Subcutaneous abdominal adipose tissue (tissue), 5 donors: ENCODE measurements around the gene MIP.
"Not testable (repeated sequence)": the region's sequence is repeated elsewhere in the genome, so short reads cannot be mapped to it uniquely, and the experiment has no call there.

Source experiments
- H3K27ac ChIP-seq: one replicate; pipeline ENCODE4 v1.7.0; 2013; ENCODE audit warnings: low read depth, mild to moderate bottlenecking, inconsistent platforms, low read length, moderate library complexity
- H3K27me3 ChIP-seq, 5 donors: one replicate each; pipeline ENCODE4 v1.7.0; 2013; ENCODE audit warnings: low read length in 5 of 5, inconsistent platforms in 1 of 5; ENCODE audit not compliant: control insufficient read depth in 5 of 5, insufficient read depth in 4 of 5
- H3K36me3 ChIP-seq, 5 donors: one replicate each; pipeline ENCODE4 v1.7.0; 2013; ENCODE audit warnings: low read length in 5 of 5; ENCODE audit not compliant: control insufficient read depth in 5 of 5, insufficient read depth in 5 of 5
- H3K4me1 ChIP-seq, 5 donors: one replicate each; pipeline ENCODE4 v1.7.0; 2013; ENCODE audit warnings: low read length in 5 of 5, mild to moderate bottlenecking in 3 of 5, moderate library complexity in 1 of 5; ENCODE audit not compliant: control insufficient read depth in 5 of 5, insufficient read depth in 5 of 5
- H3K4me3 ChIP-seq, 5 donors: one replicate each; pipeline ENCODE4 v1.7.0; 2013; ENCODE audit warnings: low read length in 5 of 5, low read depth in 1 of 5
- H3K9ac ChIP-seq, 5 donors: one replicate each; pipeline ENCODE4 v1.7.0; 2013; ENCODE audit warnings: low read length in 5 of 5, mild to moderate bottlenecking in 4 of 5, moderate library complexity in 3 of 5
- H3K9me3 ChIP-seq, 5 donors: one replicate each; pipeline ENCODE4 v1.7.0; 2013; ENCODE audit warnings: low read length in 5 of 5; ENCODE audit not compliant: control insufficient read depth in 5 of 5
- donor health status: healthy.
- donor health status: healthy.
- donor health status: healthy.
- donor health status: healthy.
- donor health status: healthy.

The MIP gene

DNA sequence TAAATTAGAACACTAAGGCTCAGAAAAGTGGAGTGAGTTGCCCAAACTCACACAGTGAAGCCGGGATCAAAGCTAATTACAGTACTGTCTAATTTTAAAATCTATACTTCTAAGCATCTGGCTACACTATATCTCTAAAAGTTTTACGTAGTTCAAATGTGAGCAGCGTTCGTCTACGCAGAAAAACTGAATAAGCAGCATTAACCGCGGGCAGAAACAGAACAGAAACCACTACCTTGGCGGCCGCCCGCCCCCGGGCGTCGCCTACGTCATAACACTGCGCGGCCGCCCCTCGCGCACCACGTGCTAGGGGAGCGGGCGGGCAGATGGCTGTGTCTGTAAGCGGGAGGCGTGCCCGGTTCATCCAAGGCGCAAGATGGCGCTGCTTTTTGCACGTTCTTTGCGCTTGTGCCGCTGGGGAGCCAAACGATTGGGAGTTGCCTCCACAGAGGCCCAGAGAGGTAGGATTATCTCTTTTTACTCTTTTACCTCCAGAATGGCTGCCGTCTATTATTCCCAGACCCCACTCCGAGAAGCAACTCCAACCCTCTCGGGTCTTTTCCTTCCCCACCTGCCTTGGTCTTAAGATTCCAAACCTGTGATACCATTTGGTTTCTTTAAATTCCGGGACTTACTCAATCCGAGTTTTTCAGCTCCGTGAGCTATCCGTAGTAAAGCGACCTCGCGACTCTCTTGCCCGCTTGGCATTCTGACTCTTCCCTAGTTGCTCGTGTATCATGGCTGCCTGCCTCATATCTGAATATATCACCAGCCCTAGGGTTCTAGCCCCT lies 14.0 kb upstream of the MIP start, which contains the start of gene SPRYD4:
Gene SPRYD4, plus strand, starts transcription at position 363 of the 791 bp plus-strand sequence. Its CDS starts 14 bp downstream, at position 377.
- Histone ChIP-seq H3K36me3 (peaks cover 0 to 5% (median 4%) of the 10 kb centered on the region in 5 donors), H3K27me3 (no peaks in the 10 kb centered on the region), H3K4me1 (peaks cover 0 to 23% (median 18%) of the 10 kb centered on the region in 5 donors), H3K9ac (peak within 1 kb of the TSS; percentile 89 to 96 (median 92)), H3K4me3 (peak within 1 kb of the TSS; percentile 90 to 99 (median 98)), H3K27ac (peak within 1 kb of the TSS; percentile 93), H3K9me3 (no peaks in the 10 kb centered on the region)

DNA sequence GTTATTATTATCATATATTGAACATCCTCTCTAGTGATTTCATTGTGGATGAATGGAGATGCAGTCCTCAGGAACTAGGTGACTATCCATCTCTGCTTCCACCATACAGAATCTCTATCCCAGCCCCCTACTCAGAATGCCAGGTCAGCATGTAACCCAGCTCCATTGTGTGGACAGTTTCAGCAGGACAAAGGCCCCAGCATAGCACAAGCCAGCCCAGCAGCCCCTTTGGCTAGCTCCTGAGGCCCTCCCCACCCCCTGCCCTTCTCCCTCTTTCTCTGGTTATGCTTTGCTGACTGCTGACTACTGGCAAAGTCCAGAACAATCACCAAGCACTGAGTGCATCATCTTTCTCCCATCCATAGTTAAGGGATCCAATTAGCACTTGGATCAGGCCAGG lies 8.1 kb upstream of the MIP start:
- Histone ChIP-seq H3K9ac (peak overlapping the region in 1 of 5 donors; percentile 8), H3K36me3 (no peaks in the 10 kb centered on the region), H3K27me3 (no peaks in the 10 kb centered on the region), H3K9me3 (no peaks in the 10 kb centered on the region), H3K27ac (no peak overlapping the region), H3K4me1 (peaks cover 0 to 7% (median 3%) of the 10 kb centered on the region in 5 donors), H3K4me3 (no peak overlapping the region)

DNA sequence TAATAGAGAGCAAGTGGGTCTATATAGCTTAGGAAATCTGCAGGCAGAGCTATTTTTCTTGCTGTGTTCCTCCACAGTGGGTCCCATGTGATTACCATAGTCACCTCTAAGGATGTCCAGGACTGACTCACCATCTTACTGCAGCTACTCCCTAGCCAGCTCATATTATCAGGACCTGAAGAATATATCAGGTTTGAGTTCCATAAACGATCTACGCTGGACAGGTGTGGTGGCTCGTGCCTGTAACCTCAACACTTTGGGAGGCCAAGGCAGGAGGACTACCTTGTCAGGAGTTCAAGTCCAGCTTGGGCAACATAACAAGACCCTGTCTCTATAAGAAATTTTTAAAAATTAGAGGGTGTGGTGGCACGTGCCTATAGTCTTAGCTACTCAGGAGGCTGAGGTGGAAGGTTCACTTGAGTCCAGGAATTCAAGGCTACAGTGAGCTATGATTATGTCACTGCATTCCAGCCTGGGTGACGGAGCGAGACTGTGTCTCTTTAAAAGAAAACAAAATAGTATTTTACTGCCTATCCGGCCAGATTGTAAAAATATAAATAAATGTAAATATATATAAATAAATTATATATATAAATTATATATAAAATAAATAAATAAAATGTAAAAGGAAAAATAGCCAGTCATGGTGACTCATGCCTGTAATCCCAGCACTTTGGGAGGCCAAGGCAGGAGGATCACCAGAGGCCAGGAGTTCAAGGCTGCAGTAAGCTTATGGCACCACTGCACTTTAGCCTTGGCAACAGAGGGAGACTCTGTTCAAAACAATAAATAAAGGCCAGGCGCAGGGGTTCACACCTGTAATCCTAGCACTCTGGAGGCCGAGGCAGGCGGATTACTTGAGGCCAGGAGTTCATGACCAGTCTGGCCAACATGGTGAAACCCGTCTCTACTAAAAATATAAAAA lies 7.0 kb upstream of the MIP start:
- Histone ChIP-seq H3K27me3 (no peaks in the 10 kb centered on the region), H3K9ac (no peak overlapping the region), H3K36me3 (no peaks in the 10 kb centered on the region), H3K9me3 (no peaks in the 10 kb centered on the region), H3K4me1 (peaks cover 0 to 7% (median 3%) of the 10 kb centered on the region in 5 donors), H3K27ac (no peak overlapping the region), H3K4me3 (no peak overlapping the region)

DNA sequence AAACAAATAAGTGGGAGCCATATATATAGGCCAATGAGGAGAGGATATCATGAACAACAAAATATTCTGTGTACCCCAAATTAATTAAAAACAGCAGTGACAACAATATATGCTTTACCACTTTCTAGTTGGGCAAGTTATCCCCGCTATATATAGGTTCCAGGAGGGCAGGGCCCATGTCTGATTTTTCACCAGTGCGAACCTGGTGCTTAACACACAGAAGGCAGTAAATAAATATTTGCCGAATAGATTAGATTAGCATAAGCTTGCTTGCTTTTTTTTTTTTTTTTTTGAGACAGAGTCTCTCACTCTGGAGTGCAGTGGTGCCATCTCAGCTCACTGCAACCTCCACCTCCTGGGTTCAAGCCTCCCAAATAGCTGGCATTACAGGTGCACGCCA lies 3.4 kb upstream of the MIP start:
- no peaks in the 10 kb centered on the region for H3K36me3 ChIP-seq
- H3K9ac ChIP-seq, result no peak overlapping the region
- H3K9me3 ChIP-seq, result no peaks in the 10 kb centered on the region
- peaks cover 0 to 2% (median 0%) of the 10 kb centered on the region in 5 donors for H3K27me3 ChIP-seq
- no peaks in the 10 kb centered on the region for H3K4me1 ChIP-seq
- no peak overlapping the region for H3K4me3 ChIP-seq
- H3K27ac ChIP-seq, result no peak overlapping the region

DNA sequence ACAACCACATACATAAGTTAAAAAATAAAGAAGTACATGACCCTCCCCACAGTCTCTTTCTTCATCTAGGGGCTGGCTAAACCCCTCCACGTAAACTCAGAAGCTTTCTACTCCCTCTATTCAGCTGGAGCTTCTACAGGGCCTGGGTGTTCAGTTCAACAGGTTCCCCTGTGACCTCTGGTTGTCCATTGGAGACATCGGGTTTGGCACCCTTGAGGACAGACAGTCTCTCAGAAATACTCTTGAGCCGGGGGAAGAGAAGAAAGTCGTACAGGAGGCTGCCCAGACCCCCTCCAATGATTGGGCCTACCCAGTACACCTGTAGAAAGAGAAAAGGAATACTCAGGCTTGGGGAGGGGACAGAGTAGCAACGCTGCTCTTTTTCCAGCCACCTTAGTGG lies 3.3 kb downstream of the MIP start:
- Histone ChIP-seq H3K9me3 (no peaks in the 10 kb centered on the region), H3K4me1 (peaks cover 0 to 10% (median 8%) of the 10 kb centered on the region in 5 donors), H3K9ac (no peak overlapping the region), H3K4me3 (no peak overlapping the region), H3K36me3 (no peaks in the 10 kb centered on the region), H3K27me3 (peaks cover 0 to 2% (median 0%) of the 10 kb centered on the region in 5 donors), H3K27ac (no peak overlapping the region)

DNA sequence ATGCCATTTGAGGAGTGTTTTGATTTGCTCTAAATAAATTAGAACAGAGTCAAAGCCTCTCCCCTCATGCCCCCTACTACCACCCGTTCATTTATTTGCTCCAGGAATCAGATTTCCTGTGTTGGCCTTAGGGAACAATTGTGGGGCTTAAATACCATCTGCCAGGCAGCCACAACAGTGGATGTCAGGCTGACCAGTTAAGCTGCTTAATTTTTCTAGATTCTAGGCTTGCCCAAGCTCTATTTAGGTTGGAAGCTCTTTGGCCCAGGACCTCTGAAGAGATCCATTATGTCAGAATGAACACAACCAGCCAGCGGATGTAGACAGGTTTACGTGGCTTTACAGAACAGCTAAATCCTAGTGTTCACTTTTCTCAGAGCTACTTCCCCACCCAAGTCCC lies 4.2 kb downstream of the MIP start:
- Histone ChIP-seq H3K27ac (peak overlapping the region; percentile 84), H3K27me3 (no peaks in the 10 kb centered on the region), H3K4me1 (peaks cover 0 to 10% (median 8%) of the 10 kb centered on the region in 5 donors), H3K36me3 (no peaks in the 10 kb centered on the region), H3K9me3 (no peaks in the 10 kb centered on the region), H3K4me3 (no peak overlapping the region), H3K9ac (no peak overlapping the region)

DNA sequence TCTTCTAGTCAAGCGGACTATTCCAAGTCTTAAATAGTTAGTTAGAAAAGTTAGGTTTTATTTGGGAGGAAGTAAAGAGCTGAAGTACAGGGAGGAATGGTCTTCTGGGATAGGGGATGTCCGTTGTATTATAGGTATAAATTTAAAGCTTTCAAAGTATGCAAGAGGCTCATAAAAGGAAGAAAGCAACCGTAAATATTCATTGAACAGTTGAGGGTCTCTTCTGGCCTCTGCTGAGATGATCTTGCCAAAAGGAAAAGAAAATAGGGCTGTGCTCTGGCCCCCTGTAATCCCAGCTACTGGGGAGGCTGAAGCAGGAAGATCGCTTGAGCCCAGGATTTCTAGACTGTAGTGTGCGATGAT lies 4.9 kb downstream of the MIP start:
- Histone ChIP-seq H3K4me3 (peak overlapping the region; percentile 54 to 93 (median 83)), H3K27me3 (no peaks in the 10 kb centered on the region), H3K4me1 (peaks cover 0 to 10% (median 8%) of the 10 kb centered on the region in 5 donors), H3K9me3 (no peaks in the 10 kb centered on the region), H3K9ac (peak overlapping the region; percentile 75 to 93 (median 89)), H3K27ac (peak overlapping the region; percentile 84), H3K36me3 (no peaks in the 10 kb centered on the region)

DNA sequence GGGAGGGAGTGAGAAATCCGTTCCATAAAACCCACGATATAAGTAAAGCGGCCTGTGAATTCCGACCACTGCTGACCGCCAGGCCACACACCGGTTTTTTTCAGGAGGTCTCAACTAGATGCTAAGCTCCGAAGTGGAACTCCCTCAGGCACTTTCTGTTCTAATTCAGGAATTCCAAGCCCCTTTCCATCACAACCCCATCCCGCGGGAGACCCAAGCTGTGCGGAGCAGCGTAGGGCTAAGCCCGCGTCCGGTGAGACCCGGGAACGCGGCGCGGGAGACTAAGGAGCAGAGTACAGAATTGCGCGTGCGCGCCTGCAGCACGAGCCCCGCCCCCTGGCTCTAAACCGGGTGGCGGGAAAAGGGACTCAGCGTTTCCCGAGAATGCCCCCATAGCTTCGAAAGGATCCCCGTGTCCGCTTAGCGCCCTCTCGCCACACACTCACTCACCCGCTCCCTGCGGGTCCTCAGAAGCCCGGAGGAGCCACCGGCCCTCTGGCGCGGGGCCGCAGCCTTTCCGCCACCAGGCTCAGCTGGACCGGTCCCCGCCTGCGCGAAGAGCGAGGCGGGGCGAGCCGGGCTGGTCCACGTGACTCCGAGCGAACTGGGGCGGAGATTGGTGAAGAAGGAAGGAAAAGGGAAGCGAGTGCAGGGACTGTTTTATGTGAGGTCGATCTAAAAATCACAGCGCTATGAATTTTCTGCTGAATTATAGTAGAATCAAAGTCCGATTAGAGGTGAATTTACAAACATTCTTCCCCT lies 5.4 kb downstream of the MIP start, which contains the start of gene TIMELESS:
Gene TIMELESS, minus strand, starts transcription at position 567 of the 762 bp plus-strand sequence. CDS start 15,256 bp downstream, outside the sequence.
- H3K4me3 ChIP-seq, result peak within 1 kb of the TSS; percentile 79 to 93 (median 85)
- peak within 1 kb of the TSS; percentile 84 for H3K27ac ChIP-seq
- no peaks in the 10 kb centered on the region for H3K36me3 ChIP-seq
- no peaks in the 10 kb centered on the region for H3K27me3 ChIP-seq
- H3K9ac ChIP-seq, result peak within 1 kb of the TSS; percentile 75 to 93 (median 89)
- peaks cover 0 to 10% (median 8%) of the 10 kb centered on the region in 5 donors for H3K4me1 ChIP-seq
- H3K9me3 ChIP-seq, result no peaks in the 10 kb centered on the region

DNA sequence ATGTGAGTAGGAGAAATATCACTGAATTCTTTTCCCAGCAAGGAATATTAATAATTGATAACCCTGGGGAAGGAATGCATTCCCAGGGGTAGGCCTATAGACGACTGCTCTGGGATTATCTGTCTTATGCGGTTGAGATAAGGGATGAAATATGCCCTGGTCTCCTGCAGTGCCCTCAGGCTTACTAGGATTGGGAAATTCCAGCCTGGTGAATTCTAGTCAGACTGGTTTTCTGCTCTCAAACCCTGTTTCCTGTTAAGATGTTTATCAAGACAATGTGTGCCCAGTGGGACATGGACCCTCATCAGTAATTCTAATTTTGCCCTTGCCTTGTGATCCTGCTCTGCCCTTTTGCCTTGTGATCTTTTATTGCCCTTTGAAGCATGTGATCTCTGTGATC lies 11.2 kb downstream of the MIP start:
- not testable (repeated sequence) for H3K9ac ChIP-seq, H3K4me1 ChIP-seq, H3K9me3 ChIP-seq, H3K27ac ChIP-seq, H3K36me3 ChIP-seq, H3K4me3 ChIP-seq, H3K27me3 ChIP-seq
